Esophagus (tissue), 2 donors: ENCODE results near the gene COPS9. TPM values are rescaled to one million over a fixed set of nuclear protein-coding genes. Genes with fewer than 3 reads are reported as not detected.

Source experiments
- H3K27ac ChIP-seq, 2 donors: one replicate each; pipeline ENCODE4 v1.5.1; 2013; ENCODE audit warnings: low read depth in 2 of 2, mild to moderate bottlenecking in 2 of 2, inconsistent platforms in 1 of 2, low read length in 1 of 2, moderate library complexity in 1 of 2
- H3K27me3 ChIP-seq, 2 donors: one replicate each; pipeline ENCODE4 v1.6.1; 2013; ENCODE audit warnings: low read length in 2 of 2, control low read depth in 1 of 2, mild to moderate bottlenecking in 1 of 2; ENCODE audit not compliant: insufficient read depth in 2 of 2, control insufficient read depth in 1 of 2
- H3K36me3 ChIP-seq, 2 donors: one replicate each; pipeline ENCODE4 v1.6.1; 2013; ENCODE audit warnings: low read length in 1 of 2; ENCODE audit not compliant: control insufficient read depth in 2 of 2, insufficient read depth in 2 of 2
- H3K4me1 ChIP-seq, 2 donors: one replicate each; pipeline ENCODE4 v1.6.1; 2013; ENCODE audit warnings: low read length in 1 of 2; ENCODE audit not compliant: control insufficient read depth in 2 of 2, insufficient read depth in 2 of 2
- H3K4me3 ChIP-seq, 2 donors: one replicate each; pipeline ENCODE4 v1.5.1; 2013; ENCODE audit warnings: low read length in 2 of 2, mild to moderate bottlenecking in 2 of 2, low read depth in 1 of 2, moderate library complexity in 1 of 2
- H3K9me3 ChIP-seq, 2 donors: one replicate each; pipeline ENCODE4 v1.6.1; 2013; ENCODE audit warnings: mild to moderate bottlenecking in 2 of 2, low read depth in 1 of 2, low read length in 1 of 2, moderate library complexity in 1 of 2; ENCODE audit not compliant: control insufficient read depth in 2 of 2, insufficient read depth in 1 of 2
- WGBS, 2 donors: extraction: QIAGEN DNeasy Blood & Tissue Kit; methylation state at CpG; one replicate each; pipeline ENCODE4 v1.1.7; 2013; 5-methylcytosine and 5-hydroxymethylcytosine counted together
- polyA plus RNA-seq, 2 donors: library from polyadenylated mRNA; stranded (reverse); fragments of 200-250 nt; gene quantifications; one replicate each; pipeline ENCODE4 v1.2.3, GENCODE V29; 2013
- donor health status: healthy with polysubstance abuse.
- donor health status: Bipolar disorder and iron deficiency.

COPS9 gene
- polyA plus RNA-seq, 2 donors, result 240 to 270 TPM

DNA sequence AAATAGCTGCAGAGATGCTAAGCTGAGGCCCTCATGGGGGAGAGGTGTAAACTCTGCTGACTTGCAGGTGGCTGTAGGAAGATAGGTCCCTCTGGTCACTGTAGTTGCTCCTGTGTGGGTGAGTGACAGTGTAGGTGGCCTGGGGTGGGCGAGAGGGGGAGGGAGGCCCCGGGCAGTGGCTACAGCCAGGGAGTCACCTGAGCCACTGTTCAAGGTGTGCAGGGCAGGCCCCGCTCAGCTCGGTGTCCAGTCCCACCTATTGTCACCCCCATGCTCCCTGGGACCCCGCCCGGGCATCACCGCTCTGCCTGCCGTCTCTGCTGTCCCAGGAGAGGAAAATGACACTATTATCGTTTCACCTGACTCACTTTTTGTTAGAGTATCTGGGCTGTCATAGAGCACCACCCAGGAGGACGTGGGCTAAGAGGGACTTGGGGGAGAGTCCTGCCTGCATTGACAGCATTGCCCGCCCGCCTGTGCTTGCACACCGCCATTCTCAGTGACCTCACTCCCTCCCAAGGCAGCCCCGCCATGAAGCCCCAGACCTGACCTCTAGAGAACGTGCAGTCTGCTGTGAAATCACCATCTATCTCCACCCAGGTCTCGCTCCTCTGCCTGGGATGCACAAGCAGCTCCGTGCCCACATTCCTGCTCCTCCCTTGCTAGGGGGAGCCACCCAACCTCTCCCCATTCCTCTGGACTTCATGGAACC is 29.2 kb downstream of the COPS9 start:
- H3K9me3 ChIP-seq, result no peaks in the 10 kb centered on the region
- H3K36me3 ChIP-seq, result no peaks in the 10 kb centered on the region
- 68% methylated on average over 17 of the region's 17 CpGs for WGBS, 2 donors
- H3K27me3 ChIP-seq, result peaks cover 0 to 3% of the 10 kb centered on the region in 2 donors
- H3K4me3 ChIP-seq, result no peak overlapping the region
- H3K4me1 ChIP-seq, result peaks cover 0 to 4% of the 10 kb centered on the region in 2 donors
- H3K27ac ChIP-seq, result no peak overlapping the region

- peaks cover 0 to 3% of the 10 kb centered on the region in 2 donors for H3K27me3 ChIP-seq
- no peaks in the 10 kb centered on the region for H3K9me3 ChIP-seq
- H3K4me1 ChIP-seq, result peaks cover 0 to 4% of the 10 kb centered on the region in 2 donors
- H3K4me3 ChIP-seq, result no peak overlapping the region
- WGBS, 2 donors, result 68 to 71% methylated on average over 11 of the region's 11 CpGs
- no peak overlapping the region for H3K27ac ChIP-seq
- H3K36me3 ChIP-seq, result no peaks in the 10 kb centered on the region
Observed at GRCh38 chr2:240105982-240106381, 30.1 kb downstream of the COPS9 start.

- Histone ChIP-seq H3K36me3 (no peaks in the 10 kb centered on the region), H3K4me1 (peaks cover 0 to 4% of the 10 kb centered on the region in 2 donors), H3K4me3 (no peak overlapping the region), H3K27ac (no peak overlapping the region), H3K27me3 (peaks cover 0 to 3% of the 10 kb centered on the region in 2 donors), H3K9me3 (no peaks in the 10 kb centered on the region)
- 79 to 80% methylated on average over 4 of the region's 4 CpGs for WGBS, 2 donors
Observed at GRCh38 chr2:240103136-240103535, 33.0 kb downstream of the COPS9 start.

DNA sequence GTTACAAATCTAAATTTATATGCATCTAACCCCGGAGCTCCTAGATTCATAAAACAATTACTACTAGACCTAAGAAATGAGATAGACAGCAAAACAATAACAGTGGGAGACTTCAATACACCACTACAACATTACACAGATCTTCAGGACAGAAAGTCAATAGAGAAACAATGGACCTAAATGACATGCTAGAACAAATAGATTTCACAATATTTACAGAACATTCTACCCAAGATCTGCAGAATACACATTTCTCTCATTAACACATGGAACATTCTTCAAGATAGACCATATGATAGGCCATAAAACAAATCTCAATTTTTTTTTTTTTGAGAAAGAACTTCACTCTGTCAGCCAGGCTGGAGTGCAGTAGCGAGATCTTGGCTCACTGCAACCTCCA is 37.8 kb downstream of the COPS9 start:
- Histone ChIP-seq H3K9me3 (no peaks in the 10 kb centered on the region), H3K27me3 (peaks cover 3 to 9% of the 10 kb centered on the region in 2 donors), H3K4me3 (no peak overlapping the region), H3K36me3 (no peaks in the 10 kb centered on the region), H3K27ac (no peak overlapping the region), H3K4me1 (peaks cover 0 to 1% of the 10 kb centered on the region in 2 donors)
- WGBS, 2 donors, result 61 to 67% methylated on average over 2 of the region's 2 CpGs

DNA sequence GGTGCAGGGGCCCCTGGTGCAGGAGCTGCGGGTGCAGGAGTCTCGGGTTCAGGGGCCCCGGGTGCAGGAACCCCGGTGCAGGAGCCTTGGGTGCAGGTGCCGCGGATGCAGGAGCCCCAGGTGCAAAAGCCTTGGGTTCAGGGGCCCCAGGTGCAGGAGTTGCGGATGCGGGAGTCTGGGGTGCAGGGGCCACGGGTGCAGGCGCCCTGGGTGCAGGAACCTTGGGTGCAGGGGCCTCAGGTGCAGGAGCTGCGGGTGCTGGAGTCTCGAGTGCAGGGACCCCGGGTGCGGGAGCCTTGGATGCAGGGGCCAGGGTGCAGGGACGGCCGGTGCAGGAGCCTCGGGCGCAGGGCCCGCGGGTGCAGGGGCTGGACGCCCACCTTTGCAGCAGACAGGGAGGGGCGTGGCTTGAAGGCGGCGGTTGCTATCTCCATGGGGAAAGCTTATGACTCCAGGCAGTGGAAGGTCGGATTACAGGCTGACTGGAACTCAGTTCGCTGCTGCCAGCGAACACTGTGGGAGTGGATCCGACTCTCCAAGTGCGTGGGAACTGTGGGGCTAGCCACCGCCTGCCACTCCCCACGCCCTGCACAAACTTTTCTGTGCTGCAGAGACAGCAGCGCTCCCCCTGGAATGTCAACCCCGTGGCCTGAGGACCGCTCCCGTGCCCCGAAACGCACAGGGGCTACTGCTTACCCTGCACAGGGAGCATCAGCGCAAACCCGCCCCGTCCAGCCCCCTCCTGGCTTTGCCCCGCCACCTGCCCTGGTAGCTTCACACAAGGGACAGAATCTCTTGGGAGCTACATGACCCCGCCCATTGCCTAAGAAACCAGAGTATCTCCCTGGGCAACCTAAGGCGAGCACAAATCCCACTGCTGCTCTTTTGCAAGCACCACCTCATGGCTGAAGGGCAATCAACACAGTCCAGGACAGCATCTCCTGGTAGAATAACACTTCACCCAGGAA is 40.3 kb downstream of the COPS9 start:
- H3K36me3 ChIP-seq, result no peaks in the 10 kb centered on the region
- peaks cover 0 to 1% of the 10 kb centered on the region in 2 donors for H3K4me1 ChIP-seq
- H3K9me3 ChIP-seq, result no peaks in the 10 kb centered on the region
- no peak overlapping the region for H3K4me3 ChIP-seq
- 5 to 8% methylated on average over 43 of the region's 43 CpGs for WGBS, 2 donors
- H3K27me3 ChIP-seq, result peaks cover 0 to 9% of the 10 kb centered on the region in 2 donors
- no peak overlapping the region for H3K27ac ChIP-seq

GRCh38 chr2:240089306-240089705 is 46.8 kb downstream of the COPS9 start:
- Histone ChIP-seq H3K27me3 (no peaks in the 10 kb centered on the region), H3K27ac (no peak overlapping the region)

DNA sequence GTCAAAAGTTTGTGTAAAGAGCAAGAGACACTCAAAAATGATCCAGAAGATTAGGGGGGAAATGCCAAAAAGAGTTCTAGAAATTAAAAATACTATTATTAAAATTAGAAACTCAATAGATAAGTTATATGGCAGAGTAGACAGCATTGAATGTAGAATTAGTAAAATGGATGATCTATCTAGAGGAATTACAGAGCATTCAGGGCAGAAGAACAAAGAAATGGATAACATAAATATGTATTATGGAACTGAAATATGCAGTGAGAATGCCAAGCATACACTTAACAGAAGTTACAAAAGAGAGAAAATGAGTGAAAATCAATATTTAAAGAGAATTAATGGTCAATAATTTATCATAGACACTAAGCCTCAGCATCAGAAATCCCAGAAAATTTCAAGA is 49.5 kb downstream of the COPS9 start:
- Histone ChIP-seq H3K27me3 (no peaks in the 10 kb centered on the region), H3K9me3 (peaks cover 0 to 3% of the 10 kb centered on the region in 2 donors), H3K4me1 (no peaks in the 10 kb centered on the region), H3K4me3 (no peak overlapping the region), H3K36me3 (no peaks in the 10 kb centered on the region), H3K27ac (no peak overlapping the region)

More at GRCh38 chr2:240089306-240089705, 46.8 kb downstream of the COPS9 start:
- H3K36me3 ChIP-seq, result no peaks in the 10 kb centered on the region
- no peaks in the 10 kb centered on the region for H3K4me1 ChIP-seq
- no peak overlapping the region for H3K4me3 ChIP-seq
- H3K9me3 ChIP-seq, result peaks cover 0 to 3% of the 10 kb centered on the region in 2 donors
- WGBS, 2 donors, result 47 to 52% methylated on average over 5 of the region's 5 CpGs

Other genes with a start within 250 kb of the COPS9 start
- 10 to 100 TPM; 39.4 to 88.3 TPM for gene NDUFA10, start 111.0 kb downstream of the COPS9 start, polyA plus RNA-seq
- gene OR6B2, start 105.9 kb downstream of the COPS9 start, polyA plus RNA-seq, result not detected
- gene OR6B3, start 82.8 kb downstream of the COPS9 start, polyA plus RNA-seq, result not detected
- gene OTOS, start 4.4 kb upstream of the COPS9 start, polyA plus RNA-seq, result not detected